Stimulated activated CD8-positive, alpha-beta memory T cell treated with anti-CD3 and anti-CD28 coated beads, Interleukin-7, amount 100 ng/mL, for 1 hour (primary cell): ENCODE measurements around the gene GALNT12.

Source experiments
- DNase-seq, 2 donors: peaks; one replicate each; pipeline ENCODE4 v3.0.0-alpha.2; 2020; ENCODE audit warnings: low read depth in 2 of 2

The GALNT12 gene

DNA sequence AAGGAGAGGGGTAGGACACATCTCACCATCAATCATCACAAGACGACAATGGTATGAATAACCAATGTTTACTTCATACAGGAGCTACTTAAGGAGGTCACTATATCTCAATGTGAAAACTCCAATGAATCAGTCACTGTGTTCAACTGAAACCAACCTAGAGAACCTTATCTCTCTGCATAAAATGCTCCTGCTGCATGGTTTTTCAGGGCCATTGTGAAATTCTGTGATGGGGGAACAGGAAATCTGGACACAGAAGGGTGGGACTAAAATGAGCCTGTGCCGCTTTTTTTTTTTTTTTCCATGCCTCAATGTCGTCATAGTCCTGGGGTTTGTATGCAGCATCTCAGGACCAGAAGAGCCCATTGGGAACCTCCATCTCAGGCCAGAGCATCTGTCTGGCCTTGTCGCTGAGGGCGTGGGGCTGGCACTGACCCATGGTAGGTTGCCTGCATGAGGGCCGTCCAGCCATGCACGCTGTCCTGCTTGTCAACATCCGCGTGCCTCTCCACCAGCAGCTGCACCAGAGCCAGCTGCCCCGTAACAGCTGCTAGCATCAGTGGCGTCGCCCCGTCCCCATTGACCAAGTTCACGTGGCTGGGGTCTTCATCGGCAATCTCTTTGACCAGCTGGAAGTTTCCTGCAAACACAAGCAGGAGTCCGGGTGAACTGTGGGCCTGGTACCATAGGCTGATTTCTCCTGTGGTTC lies 23.8 kb upstream of the GALNT12 start:
- DNase-seq: no peak

- no peak for DNase-seq
Observed at GRCh38 chr9:98784831-98785806, 22.4 kb upstream of the GALNT12 start.

DNA sequence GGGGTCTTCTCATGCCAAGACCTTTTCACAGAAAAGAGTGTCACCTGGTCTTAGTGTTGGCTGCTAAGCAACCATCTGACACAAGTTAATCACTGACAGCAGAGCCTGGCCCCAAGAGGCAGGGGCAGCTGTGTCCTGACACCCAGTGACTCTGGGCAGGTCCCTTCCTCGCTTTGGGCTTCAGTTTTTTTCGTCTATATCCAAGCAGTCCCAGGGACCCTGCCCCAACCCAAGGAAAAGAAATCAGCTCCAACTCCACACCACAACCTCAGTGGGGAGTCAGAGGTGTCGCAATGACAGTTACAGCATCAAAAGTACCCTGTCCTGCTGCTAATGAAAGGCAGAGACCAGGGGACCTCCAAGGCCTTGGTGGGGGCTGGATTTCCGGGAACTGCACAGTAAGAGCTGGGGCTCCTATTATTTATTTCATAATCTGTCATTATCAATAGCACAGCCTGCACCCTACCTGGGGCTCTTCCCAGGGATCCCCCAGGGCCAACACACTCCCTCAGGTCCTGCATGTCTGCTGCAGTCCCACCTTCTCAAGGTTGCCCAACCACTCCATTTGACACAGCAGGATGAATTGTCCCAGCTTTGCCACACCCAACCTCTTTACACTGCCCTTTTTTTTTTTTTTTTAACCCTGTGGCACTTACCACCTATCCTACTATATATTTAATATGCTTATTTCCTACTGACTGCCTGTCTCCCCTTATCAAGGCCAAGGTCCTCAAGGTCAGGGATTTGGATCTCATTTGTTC lies 20.5 kb upstream of the GALNT12 start:
- DNase-seq: no peak

DNA sequence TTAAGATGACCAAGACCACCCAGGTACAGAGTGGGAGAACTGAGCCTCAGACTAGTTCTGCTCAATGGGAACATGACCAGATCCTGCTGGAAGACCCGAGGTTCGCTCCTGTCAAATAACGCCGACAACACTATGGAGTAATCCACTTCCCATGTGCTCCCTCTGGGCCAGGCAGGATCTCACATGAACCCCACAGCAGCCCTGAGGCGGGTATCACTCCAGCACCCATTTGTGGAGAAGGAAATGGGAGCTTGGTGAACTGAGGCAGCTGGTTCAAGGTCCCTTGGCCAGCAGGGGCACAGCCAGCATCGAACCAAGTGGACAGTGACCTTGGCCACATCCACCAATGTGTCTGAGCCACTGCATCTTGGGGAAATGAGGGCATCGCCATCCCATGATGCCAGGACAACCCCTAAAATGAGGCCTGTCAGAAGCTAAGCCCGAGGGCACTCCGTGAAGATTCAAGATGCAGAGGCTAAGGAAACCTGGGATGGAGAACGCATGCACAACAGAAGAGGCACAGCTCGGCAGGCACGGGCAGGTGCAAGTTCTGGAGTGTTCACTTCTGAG lies 19.6 kb upstream of the GALNT12 start:
- no peak for DNase-seq

DNA sequence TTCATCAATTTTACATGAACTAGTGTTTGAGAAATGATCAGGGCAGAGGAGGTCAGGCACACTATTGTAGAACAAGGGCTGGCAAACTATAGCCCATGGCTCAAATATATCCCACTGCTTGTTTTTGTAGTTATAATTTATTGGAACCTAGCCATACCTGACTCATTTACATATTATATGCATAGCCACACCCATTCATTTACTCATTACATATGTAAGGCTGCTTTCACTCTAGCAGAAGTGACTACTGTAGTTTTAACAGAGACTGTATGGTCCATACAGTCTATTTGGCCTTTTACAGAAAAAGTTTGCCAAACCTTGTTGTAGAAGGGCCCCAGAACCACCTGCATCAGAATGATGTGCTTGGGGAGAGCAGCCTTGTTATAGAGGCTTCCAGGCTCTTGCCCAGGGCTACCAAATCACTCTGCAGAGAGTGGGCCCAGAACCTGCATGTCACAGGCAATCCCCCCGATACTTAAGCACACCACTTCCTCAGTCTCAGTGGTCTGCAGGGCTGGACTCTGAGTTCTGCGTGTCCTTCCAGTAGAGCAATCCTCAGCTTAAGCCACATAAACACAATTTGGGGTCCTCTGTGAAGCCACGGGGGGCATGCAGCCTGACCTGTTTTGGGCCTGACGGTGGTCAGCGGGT lies 17.9 kb upstream of the GALNT12 start:
- no peak for DNase-seq

DNA sequence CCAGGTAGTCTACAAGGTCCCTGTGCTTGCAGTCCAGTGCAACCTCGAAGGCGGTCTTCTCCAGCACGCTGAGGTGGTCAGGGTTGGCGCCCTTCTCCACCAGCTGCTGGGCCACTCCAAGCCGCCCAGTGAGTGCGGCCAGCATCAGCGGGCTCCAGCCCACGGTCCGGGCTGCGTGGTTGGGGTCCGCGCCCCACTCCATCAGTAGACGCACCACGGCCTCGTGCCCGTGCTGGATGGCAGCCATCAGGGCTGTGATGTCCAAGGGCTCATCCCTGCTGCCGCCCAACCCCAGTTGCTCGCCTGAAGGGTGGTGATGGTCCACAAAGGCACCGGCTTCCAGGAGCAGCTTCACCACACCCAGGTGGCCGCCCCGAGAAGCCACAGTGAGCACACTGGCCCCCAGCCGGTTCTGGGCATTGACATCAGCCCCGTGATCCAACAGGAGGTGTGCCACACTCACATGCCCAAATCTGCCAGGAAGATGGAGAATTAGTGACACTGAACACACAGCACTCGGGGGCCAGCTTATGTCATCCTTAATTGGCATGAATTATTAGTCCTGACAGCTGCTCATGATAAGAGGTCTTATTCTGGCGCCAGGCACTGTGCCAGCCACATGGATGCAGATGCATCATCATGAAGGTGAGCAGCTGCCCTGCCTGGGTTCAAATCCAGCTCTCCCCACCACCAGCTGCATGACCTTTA lies 17.2 kb upstream of the GALNT12 start:
- no peak for DNase-seq

DNA sequence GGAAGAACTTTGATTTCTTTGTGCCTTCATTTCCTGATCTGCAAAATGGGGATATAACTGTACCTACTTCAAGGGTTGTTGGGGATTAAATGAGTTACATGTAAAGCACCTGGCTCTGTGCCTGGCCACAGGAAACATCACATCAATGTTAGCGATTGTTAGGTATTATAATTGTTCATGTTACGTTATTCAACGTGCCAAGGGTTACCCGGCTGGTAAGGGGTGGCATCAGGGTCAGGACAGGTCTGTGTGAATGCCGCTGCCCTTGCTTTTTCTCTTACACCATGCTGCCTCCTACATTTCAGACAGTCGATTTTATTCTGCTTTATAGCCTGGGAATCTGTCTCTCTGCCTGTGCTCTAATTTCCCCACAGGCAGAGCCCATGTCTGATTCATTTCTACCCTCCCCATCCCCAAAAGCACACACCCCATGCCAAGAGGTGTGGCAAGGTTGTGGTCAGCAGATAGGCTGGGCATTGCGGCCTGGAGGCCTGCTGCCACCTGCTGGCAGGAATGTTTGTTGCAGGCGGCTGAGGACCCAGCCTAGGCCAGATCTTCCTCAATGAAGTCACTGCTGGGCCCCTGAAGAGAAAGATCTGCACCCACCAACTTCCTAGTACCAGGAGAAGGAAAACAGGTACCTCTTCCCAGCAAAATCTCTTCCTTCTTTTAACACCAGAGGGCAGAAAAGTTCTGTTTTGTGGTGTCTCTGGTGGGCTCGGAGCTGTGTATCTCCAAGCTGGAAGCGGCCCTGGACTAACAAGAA lies 16.4 kb upstream of the GALNT12 start:
- peak in 1 of 2 donors; percentile 35 for DNase-seq

GRCh38 chr9:98791608-98792490 lies 15.6 kb upstream of the GALNT12 start:
- no peak for DNase-seq

DNA sequence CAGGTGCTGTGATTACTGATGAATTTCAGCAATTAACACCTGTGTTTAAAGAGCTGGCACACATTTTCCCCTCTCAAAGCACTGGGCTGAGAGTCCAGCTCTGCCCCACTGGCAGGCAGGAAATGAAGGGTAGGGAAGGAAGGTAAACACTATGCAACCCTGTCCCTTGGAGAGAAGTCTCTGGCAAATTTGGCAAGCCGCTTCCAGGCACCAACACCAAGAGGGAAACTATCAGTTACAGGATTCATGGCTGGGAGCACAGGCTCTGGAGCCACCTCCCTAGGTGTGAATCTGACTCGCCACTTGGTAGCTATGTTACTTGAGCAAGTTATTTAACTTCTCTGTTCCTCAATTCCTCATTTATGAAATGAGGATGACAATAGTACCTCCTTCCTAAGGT lies 14.4 kb upstream of the GALNT12 start:
- no peak for DNase-seq

- DNase-seq: no peak
Observed at GRCh38 chr9:98794802-98795201, 12.7 kb upstream of the GALNT12 start.

DNA sequence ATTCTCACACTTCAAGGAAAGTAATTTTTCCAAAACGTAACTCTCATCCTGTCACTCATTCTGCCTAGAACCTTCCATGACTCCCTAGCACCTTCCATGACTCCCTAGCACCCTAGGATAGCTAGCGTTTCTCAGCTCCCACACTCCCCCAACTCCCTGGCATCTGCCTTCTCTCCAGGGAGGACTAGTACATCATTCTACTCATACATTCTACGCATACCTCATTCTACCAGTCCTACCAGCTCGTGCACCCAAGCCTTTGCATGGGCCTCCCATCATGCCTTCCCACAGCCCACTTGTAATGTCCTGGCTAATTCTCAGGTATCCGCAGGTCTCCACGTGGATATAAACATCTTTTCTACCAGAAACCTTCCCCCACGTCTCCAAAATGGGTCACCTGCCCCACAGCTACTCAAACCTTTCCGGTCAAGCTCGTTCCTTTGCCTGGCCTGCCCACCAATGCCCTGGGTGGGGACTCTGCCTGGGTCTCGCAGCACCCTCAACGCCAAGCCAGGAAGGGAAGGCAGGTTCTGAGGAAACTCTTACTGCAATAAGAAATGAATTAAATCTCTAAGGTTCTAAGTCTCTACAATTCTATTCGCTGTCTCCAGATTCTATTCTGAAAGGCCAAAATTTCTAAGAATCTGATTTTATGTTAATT lies 12.0 kb upstream of the GALNT12 start:
- no peak for DNase-seq

DNA sequence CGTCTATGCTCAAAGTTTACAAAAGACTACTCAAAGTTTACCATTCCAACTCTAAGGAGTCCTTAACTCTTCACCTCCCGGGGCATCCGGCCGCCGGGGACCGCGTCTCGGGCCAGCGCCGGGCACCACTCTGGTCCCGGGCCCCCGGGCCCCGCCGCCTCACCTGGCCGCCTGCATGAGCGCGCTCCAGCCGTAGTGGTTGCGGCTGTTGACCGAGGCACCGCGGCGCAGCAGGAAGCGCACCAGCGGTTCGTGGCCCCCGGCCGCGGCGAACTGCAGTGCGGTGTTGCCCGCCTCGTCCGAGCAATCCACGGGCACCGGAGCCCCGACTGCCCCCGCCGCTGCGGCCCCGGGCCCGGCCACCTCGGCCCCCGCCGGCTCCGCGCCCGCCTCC lies 11.5 kb upstream of the GALNT12 start:
- no peak for DNase-seq

DNA sequence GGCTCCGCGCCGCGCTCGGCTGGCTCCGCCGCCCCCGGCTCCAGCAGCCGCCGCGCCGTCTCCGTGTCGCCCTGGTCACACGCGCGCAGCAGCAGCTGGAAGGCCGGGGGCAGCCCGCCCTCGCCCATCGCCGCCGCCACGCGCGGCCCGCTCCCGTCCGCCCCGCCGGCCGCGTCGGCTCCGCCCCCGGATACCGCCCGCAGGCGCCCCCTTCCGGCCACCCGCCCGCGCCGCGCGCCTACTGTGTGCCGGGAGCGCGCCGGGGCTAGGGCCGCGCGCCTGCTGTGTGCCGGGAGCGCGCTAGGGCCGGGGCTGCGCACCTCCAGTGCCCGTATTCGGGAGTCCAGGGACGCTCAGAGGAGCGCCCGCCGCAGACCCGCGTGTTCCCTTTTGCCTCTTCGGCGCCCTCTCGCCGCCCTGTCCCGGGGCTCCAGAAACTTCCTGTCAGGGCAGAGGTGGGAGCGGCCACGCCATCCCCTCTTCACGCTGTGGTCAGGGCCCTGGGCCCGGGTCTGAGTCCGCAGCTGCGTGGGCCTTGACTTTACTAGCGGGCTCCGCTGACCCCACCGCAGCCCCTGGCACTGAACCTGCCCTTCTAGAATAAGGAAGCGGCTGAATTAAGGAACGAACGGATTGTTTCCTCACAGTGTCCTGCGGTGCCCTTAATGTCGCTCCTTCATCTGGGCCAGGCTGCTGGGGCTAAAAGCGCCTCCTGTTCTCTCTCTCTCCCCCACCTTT lies 10.9 kb upstream of the GALNT12 start, which contains the start of gene ANKS6:
TSS of gene ANKS6 (minus strand) at position 192 of the 738 bp plus-strand sequence. CDS start at position 128, 64 bp downstream.
- peak; percentile 63 to 73 for DNase-seq

GRCh38 chr9:98797491-98797890 lies 10.0 kb upstream of the GALNT12 start:
- no peak for DNase-seq

GRCh38 chr9:98798254-98798653 lies 9.2 kb upstream of the GALNT12 start:
- DNase-seq: no peak

GRCh38 chr9:98801561-98801960 lies 5.9 kb upstream of the GALNT12 start:
- no peak for DNase-seq

GRCh38 chr9:98801969-98802371 lies 5.5 kb upstream of the GALNT12 start:
- no peak for DNase-seq

DNA sequence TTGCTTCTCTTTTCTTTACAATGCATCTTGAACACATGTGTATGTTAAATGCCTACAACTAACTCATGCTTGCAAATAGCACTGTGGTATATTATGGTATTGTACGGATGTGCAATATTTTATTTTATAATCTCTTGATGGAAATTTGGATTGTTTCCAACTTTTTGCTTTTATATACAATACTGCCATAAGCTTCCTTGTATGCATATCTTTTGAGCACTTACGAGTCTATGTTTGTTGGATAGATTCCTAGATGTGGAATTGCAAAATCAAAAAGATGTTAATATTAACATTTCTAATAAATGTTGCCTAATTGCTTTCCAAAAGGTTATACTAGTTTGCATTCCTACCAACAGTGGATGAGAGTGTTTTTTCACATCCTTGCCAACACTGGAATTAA lies 3.4 kb upstream of the GALNT12 start:
- no peak for DNase-seq
